ENCODE data around the gene ANKS1B. TPM values are rescaled to one million over a fixed set of nuclear protein-coding genes. Genes with fewer than 3 reads are reported as not detected.

The ANKS1B gene
- total RNA-seq, 1 experiment from 2014 or later = 9.7 TPM

DNA sequence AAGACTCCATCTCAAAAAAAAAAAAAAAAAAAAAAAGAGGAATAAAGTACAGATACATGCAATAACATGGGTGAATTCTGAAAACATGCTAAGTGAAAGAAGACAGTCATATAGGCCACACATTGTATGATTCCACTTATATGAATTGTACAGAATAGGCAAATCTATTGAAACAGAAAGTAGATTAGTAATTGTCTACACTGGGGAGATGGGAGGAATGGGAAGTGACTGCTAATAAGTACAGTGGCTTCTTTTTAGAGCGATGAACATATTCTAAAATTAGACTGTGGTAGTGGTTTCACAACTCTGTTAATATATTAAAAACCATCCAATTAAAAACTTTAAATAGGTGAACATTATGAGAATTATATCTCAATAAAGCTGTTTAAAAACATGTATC is 74.4 kb downstream of the ANKS1B start:
- DNase-seq (ENCODE audit: low read depth, low spot score) (no peak), ATAC-seq (no peak)
- ChIA-PET POLR2A (no interaction called here), CTCF (no interaction called here)
- TF ChIP-seq TCF7L2 (IDR thresholded peaks at IDR 0.05; ENCODE audit: low read depth, low read length) = no peak
- Histone ChIP-seq H3K27ac (ENCODE audit: low read length) (no peak overlapping the region), H3K27me3 (ENCODE audit: control insufficient read depth, insufficient read depth, low read length) (no peaks in the 10 kb centered on the region), H3K9me3 (ENCODE audit: control insufficient read depth, insufficient read depth, low read depth, low read length) (no peaks in the 10 kb centered on the region), H3K4me1 (ENCODE audit: control insufficient read depth, insufficient read depth, low read length) (peaks cover 8% of the 10 kb centered on the region), H3K36me3 (ENCODE audit: control insufficient read depth, insufficient read depth, low read length) (no peaks in the 10 kb centered on the region), H3K4me3 (ENCODE audit: low read depth in 2 of 2, low read length in 2 of 2) (no peak overlapping the region)
- intact Hi-C loops (cut with micrococcal nuclease; ENCODE audit: unreplicated experiment) = no loop called here
- in situ Hi-C loops (cut with HindIII; ENCODE audit: low pct_unique_long_range_greater_than_20kb, low sequenced_read_pairs) = no loop called here
- no TSS peak for BruUV-seq (replicated peaks)

DNA sequence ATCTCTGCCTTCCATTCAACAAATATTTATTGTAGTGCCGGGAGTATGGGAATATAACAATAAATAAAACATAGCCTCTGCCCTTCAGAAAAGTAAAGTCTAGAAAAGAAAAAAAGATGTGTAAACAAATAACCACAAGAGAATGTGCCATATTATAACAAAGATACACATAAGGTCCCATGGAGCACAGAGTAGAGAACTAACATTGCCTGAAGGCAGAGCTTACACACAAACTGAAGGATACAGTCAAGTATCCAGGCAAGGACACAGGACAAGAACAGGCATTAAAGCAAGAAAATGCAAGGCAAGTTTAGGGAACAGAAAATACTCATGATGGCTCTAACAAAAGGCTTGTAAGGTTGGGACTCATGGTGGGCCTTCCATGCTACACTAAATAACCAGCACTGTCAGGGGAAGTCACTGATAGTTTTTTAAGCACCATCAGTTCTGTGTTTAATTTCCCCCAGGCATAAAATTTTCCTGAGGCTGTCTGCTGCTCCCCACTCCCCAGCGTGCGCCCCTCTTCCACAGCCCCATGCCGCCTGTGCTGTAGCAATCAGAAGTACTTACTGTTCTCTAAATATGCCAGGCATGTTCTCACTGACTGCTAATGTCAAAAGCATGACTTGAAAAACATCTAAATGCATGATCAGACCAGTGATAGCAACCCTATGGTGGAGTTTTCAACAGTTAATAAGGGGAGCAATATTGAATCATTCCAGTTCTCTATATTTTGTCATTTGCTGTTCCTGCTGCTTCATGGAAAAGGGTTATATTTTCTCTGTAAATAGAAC is 77.8 kb downstream of the ANKS1B start:
- TF ChIP-seq TCF7L2 (IDR thresholded peaks at IDR 0.05; ENCODE audit: low read depth, low read length) (no peak), SIN3A (IDR thresholded peaks at IDR 0.05; ENCODE audit: borderline replicate concordance, insufficient read depth, low read depth, low read length) (no peak), POLR2AphosphoS5 (IDR thresholded peaks at IDR 0.05; ENCODE audit: low read depth, low read length) (no peak), REST (IDR thresholded peaks at IDR 0.05; ENCODE audit: insufficient read depth in 1 of 2, low read depth in 2 of 2, low read length in 1 of 2) (no peak)
- TF ChIP-seq, protein P1, sequence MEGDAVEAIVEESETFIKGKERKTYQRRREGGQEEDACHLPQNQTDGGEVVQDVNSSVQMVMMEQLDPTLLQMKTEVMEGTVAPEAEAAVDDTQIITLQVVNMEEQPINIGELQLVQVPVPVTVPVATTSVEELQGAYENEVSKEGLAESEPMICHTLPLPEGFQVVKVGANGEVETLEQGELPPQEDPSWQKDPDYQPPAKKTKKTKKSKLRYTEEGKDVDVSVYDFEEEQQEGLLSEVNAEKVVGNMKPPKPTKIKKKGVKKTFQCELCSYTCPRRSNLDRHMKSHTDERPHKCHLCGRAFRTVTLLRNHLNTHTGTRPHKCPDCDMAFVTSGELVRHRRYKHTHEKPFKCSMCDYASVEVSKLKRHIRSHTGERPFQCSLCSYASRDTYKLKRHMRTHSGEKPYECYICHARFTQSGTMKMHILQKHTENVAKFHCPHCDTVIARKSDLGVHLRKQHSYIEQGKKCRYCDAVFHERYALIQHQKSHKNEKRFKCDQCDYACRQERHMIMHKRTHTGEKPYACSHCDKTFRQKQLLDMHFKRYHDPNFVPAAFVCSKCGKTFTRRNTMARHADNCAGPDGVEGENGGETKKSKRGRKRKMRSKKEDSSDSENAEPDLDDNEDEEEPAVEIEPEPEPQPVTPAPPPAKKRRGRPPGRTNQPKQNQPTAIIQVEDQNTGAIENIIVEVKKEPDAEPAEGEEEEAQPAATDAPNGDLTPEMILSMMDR (IDR thresholded peaks at IDR 0.05) = no peak
- H3K27me3 ChIP-seq (ENCODE audit: control insufficient read depth, insufficient read depth, low read length) = no peaks in the 10 kb centered on the region
- peaks cover 8% of the 10 kb centered on the region for H3K4me1 ChIP-seq (ENCODE audit: control insufficient read depth, insufficient read depth, low read length)
- no peak for DNase-seq (ENCODE audit: low read depth, low spot score)
- no peak for ATAC-seq
- no peaks in the 10 kb centered on the region for H3K9me3 ChIP-seq (ENCODE audit: control insufficient read depth, insufficient read depth, low read depth, low read length)
- ChIA-PET CTCF (no interaction called here), POLR2A (no interaction called here)
- in situ Hi-C loops (cut with HindIII; ENCODE audit: low pct_unique_long_range_greater_than_20kb, low sequenced_read_pairs) (no loop called here), intact Hi-C loops (cut with micrococcal nuclease; ENCODE audit: unreplicated experiment) (no loop called here)
- H3K36me3 ChIP-seq (ENCODE audit: control insufficient read depth, insufficient read depth, low read length) = no peaks in the 10 kb centered on the region
- no peak overlapping the region for H3K4me3 ChIP-seq (ENCODE audit: low read depth in 2 of 2, low read length in 2 of 2)
- BruUV-seq (replicated peaks) = no TSS peak
- H3K27ac ChIP-seq (ENCODE audit: low read length) = no peak overlapping the region

DNA sequence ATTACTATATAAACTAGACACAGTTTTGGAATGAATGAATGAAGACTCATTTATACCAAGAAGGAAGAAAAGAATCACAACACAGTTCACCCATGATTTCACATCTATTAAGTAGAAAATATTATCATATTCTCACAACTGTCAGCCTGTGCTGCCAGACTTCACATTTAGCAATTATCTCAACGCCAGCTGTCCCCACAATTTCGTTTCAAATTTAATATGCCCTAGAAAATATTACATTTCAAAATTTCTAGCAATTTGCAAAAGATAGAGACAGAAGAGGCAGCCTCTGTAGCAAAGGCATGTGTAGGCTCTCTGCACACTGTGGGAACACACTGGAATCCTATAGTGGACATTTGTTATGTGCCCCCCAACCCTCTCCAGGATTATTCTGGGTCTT is 83.6 kb downstream of the ANKS1B start:
- no peaks in the 10 kb centered on the region for H3K27me3 ChIP-seq (ENCODE audit: control insufficient read depth, insufficient read depth, low read length)
- intact Hi-C loops (cut with micrococcal nuclease; ENCODE audit: unreplicated experiment) (no loop called here), in situ Hi-C loops (cut with HindIII; ENCODE audit: low pct_unique_long_range_greater_than_20kb, low sequenced_read_pairs) (no loop called here)
- no TSS peak for BruUV-seq (replicated peaks)
- no peak for DNase-seq (ENCODE audit: low read depth, low spot score)
- no peaks in the 10 kb centered on the region for H3K9me3 ChIP-seq (ENCODE audit: control insufficient read depth, insufficient read depth, low read depth, low read length)
- CTCF ChIA-PET = no interaction called here
- H3K4me1 ChIP-seq (ENCODE audit: control insufficient read depth, insufficient read depth, low read length) = no peaks in the 10 kb centered on the region
- H3K4me3 ChIP-seq (ENCODE audit: low read depth in 2 of 2, low read length in 2 of 2) = no peak overlapping the region
- no peak overlapping the region for H3K27ac ChIP-seq (ENCODE audit: low read length)
- no peaks in the 10 kb centered on the region for H3K36me3 ChIP-seq (ENCODE audit: control insufficient read depth, insufficient read depth, low read length)
- TF ChIP-seq SIN3A (IDR thresholded peaks at IDR 0.05; ENCODE audit: borderline replicate concordance, insufficient read depth, low read depth, low read length) = no peak
- no peak for TF ChIP-seq TCF7L2 (IDR thresholded peaks at IDR 0.05; ENCODE audit: low read depth, low read length)
- TF ChIP-seq POLR2AphosphoS5 (IDR thresholded peaks at IDR 0.05; ENCODE audit: low read depth, low read length) = no peak
- no peak for TF ChIP-seq REST (IDR thresholded peaks at IDR 0.05; ENCODE audit: insufficient read depth in 1 of 2, low read depth in 2 of 2, low read length in 1 of 2)
- TF ChIP-seq, protein P1 (IDR thresholded peaks at IDR 0.05) = no peak
- ATAC-seq = no peak
- POLR2A ChIA-PET = no interaction called here
